Progenitor cell of endocrine pancreas (in vitro differentiated cells): ENCODE data around the gene NBPF14. TPM values are rescaled to one million over a fixed set of nuclear protein-coding genes. Genes with fewer than 3 reads are reported as not detected.
"Not testable (repeated sequence)": the region's sequence is repeated elsewhere in the genome, so short reads cannot be mapped to it uniquely, and the experiment has no call there.

Experiments used
- DNase-seq: peaks from one replicate; pipeline ENCODE4 v3.0.0; 2021; ENCODE audit warnings: low spot score; ENCODE audit not compliant: unreplicated experiment
- H3K27ac Mint-ChIP-seq: 2 replicates; pipeline ENCODE4 v1.8.0; 2021; ENCODE audit warnings: mild to moderate bottlenecking, moderate library complexity, mixed read lengths
- H3K27me3 Mint-ChIP-seq: 2 replicates; pipeline ENCODE4 v1.8.0; 2021; ENCODE audit warnings: mixed read lengths
- H3K36me3 Mint-ChIP-seq: 2 replicates; pipeline ENCODE4 v1.8.0; 2022; ENCODE audit warnings: mixed read lengths; ENCODE audit not compliant: insufficient read depth
- H3K4me1 Mint-ChIP-seq: 2 replicates; pipeline ENCODE4 v1.8.0; 2021; ENCODE audit warnings: low read depth, mixed read lengths
- H3K4me3 Mint-ChIP-seq: 2 replicates; pipeline ENCODE4 v1.8.0; 2021; ENCODE audit warnings: low read depth, mild to moderate bottlenecking, moderate library complexity, mixed read lengths
- H3K9me3 Mint-ChIP-seq: 2 replicates; pipeline ENCODE4 v1.8.0; 2021; ENCODE audit warnings: low read depth, mixed read lengths
- long read RNA-seq: library from polyadenylated mRNA; unstranded; transcript quantifications from one replicate; pipeline ENCODE4 v2.0.0, GENCODE V29; 2020
- total RNA-seq: library from RNA; stranded (reverse); gene quantifications from 2 replicates; pipeline ENCODE4 v1.2.1, GENCODE V29; 2021
- TF ChIP-seq, protein P1 (sequence below): fragments of 200-600 bp; sonication (generic); IDR thresholded peaks from one replicate; pipeline ENCODE4 v1.5.0; 2021; ENCODE audit warnings: antibody characterized with exemption, mild to moderate bottlenecking; ENCODE audit not compliant: unreplicated experiment

The NBPF14 gene
- total RNA-seq = 18.8 and 22.6 TPM in 2 replicates
- long read RNA-seq, partial matches to known transcripts = 18 of 24 reads
- long read RNA-seq, other reads (novel, unspliced or antisense) = 6 of 24 reads

DNA sequence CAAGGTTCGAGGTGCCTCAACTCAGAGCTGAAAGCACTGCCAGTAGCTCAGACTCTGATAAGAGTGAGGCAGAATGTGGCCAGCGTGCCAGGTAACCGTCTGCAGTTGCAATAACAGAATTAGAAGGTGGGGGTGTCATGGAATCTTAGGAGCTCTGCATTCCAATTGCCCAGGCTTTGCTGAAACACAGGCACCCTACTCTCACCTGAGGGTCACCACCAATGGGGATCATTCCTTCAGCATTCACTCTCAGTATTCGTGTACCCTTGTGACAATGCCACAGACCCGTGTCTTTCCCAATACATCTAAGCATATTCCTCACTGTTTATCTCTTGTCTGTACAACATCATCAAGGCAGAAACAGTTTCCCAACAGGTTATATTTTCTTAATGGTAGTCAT, at the start of gene NBPF14:
TSS of gene NBPF14 (minus strand) at position 101 of the 400 bp plus-strand sequence. CDS start 294 bp downstream, outside the sequence.
- not testable (repeated sequence) for H3K27ac Mint-ChIP-seq, H3K4me1 Mint-ChIP-seq, H3K36me3 Mint-ChIP-seq, H3K9me3 Mint-ChIP-seq, DNase-seq, H3K4me3 Mint-ChIP-seq, H3K27me3 Mint-ChIP-seq

GRCh38 chr1:148625451-148625850, 29.6 kb upstream of the NBPF14 start:
- not testable (repeated sequence) for H3K4me3 Mint-ChIP-seq, DNase-seq, H3K27ac Mint-ChIP-seq, H3K27me3 Mint-ChIP-seq, H3K36me3 Mint-ChIP-seq, H3K4me1 Mint-ChIP-seq, H3K9me3 Mint-ChIP-seq

DNA sequence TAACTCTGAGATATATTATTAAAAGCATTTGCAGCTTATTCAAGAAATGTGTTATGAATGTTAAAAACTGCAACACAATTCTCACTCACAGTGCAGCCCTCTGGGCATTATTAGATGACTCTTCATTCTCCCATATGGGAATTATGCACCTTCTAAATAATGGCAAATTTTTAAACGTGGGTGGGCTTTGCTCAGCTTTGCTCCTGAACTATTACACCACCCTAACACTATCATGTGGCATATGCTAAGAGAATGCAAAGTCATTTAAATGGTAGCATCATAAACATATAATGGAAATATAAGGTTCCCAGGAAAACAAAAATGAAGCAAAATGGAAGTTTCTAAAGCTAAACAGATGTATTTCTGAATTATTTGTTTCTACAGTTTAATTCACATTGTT, 22.4 kb upstream of the NBPF14 start:
- not testable (repeated sequence) for H3K9me3 Mint-ChIP-seq, H3K4me3 Mint-ChIP-seq, H3K4me1 Mint-ChIP-seq, DNase-seq, H3K36me3 Mint-ChIP-seq, H3K27ac Mint-ChIP-seq, H3K27me3 Mint-ChIP-seq

GRCh38 chr1:148605266-148605665, 9.5 kb upstream of the NBPF14 start:
- not testable (repeated sequence) for H3K36me3 Mint-ChIP-seq, H3K4me1 Mint-ChIP-seq, H3K4me3 Mint-ChIP-seq, DNase-seq, H3K9me3 Mint-ChIP-seq, H3K27ac Mint-ChIP-seq, H3K27me3 Mint-ChIP-seq

DNA sequence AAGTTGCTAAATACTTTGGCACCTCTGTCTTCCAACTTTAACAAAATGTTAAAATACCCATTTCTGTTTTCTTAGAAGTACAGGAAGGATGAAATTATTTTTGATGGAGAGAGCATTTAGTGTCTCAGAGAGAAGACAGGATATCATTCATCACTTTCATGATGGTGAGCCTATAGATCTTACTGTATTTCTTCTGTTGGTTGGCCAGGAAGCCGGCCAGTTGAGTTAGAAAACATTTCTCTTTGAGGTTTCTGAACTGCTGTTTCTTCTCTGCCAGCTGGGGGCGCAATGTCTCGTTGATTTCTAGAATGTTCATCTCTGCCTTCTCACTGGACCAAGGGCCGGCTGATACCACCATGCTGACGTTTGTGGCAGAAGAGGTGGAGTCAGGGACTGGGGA, 451 bp downstream of the NBPF14 start:
- H3K27ac Mint-ChIP-seq, DNase-seq, H3K36me3 Mint-ChIP-seq: not testable (repeated sequence)

GRCh38 chr1:148591098-148591497, 4.7 kb downstream of the NBPF14 start:
- not testable (repeated sequence) for H3K27me3 Mint-ChIP-seq, H3K36me3 Mint-ChIP-seq, H3K4me3 Mint-ChIP-seq, H3K4me1 Mint-ChIP-seq, H3K9me3 Mint-ChIP-seq, DNase-seq, H3K27ac Mint-ChIP-seq

More for the DNA sequence above, 451 bp downstream of the NBPF14 start:
- not testable (repeated sequence) for H3K27me3 Mint-ChIP-seq, H3K9me3 Mint-ChIP-seq, H3K4me1 Mint-ChIP-seq, H3K4me3 Mint-ChIP-seq

- not testable (repeated sequence) for H3K4me3 Mint-ChIP-seq, H3K9me3 Mint-ChIP-seq, H3K27ac Mint-ChIP-seq, H3K27me3 Mint-ChIP-seq, DNase-seq, H3K4me1 Mint-ChIP-seq, H3K36me3 Mint-ChIP-seq
Measured at GRCh38 chr1:148532158-148532557, 63.7 kb downstream of the NBPF14 start.

GRCh38 chr1:148529101-148529567, 66.7 kb downstream of the NBPF14 start:
- H3K9me3 Mint-ChIP-seq, H3K27me3 Mint-ChIP-seq, H3K4me1 Mint-ChIP-seq, H3K36me3 Mint-ChIP-seq: not testable (repeated sequence)
- Mint-ChIP-seq H3K4me3 (peak overlapping the region; percentile 65), H3K27ac (peak overlapping the region; percentile 77)
- peak; percentile 10 for DNase-seq

- H3K27me3 Mint-ChIP-seq, H3K27ac Mint-ChIP-seq, DNase-seq, H3K36me3 Mint-ChIP-seq, H3K9me3 Mint-ChIP-seq, H3K4me3 Mint-ChIP-seq, H3K4me1 Mint-ChIP-seq: not testable (repeated sequence)
- TF ChIP-seq, protein P1, sequence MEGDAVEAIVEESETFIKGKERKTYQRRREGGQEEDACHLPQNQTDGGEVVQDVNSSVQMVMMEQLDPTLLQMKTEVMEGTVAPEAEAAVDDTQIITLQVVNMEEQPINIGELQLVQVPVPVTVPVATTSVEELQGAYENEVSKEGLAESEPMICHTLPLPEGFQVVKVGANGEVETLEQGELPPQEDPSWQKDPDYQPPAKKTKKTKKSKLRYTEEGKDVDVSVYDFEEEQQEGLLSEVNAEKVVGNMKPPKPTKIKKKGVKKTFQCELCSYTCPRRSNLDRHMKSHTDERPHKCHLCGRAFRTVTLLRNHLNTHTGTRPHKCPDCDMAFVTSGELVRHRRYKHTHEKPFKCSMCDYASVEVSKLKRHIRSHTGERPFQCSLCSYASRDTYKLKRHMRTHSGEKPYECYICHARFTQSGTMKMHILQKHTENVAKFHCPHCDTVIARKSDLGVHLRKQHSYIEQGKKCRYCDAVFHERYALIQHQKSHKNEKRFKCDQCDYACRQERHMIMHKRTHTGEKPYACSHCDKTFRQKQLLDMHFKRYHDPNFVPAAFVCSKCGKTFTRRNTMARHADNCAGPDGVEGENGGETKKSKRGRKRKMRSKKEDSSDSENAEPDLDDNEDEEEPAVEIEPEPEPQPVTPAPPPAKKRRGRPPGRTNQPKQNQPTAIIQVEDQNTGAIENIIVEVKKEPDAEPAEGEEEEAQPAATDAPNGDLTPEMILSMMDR = peak; percentile 35
Measured at GRCh38 chr1:148528591-148528990, 67.2 kb downstream of the NBPF14 start.

DNA sequence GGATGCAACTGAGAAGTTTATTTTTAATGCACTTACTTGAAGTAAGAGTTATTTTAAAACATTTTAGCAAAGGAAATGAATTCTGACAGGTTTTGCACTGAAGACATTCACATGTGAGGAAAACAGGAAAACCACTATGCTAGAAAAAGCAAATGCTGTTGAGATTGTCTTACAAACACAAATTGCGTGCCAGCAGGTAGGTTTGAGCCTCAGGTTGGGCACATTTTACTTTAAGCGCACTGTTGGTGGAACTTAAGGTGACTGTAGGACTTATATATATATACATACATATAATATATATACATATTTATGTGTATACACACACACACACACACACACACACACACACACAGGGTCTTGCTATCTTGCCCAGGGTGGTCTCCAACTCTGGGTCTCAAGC, 69.2 kb downstream of the NBPF14 start:
- H3K9me3 Mint-ChIP-seq, H3K27me3 Mint-ChIP-seq, H3K36me3 Mint-ChIP-seq, H3K4me1 Mint-ChIP-seq, H3K4me3 Mint-ChIP-seq, DNase-seq, H3K27ac Mint-ChIP-seq: not testable (repeated sequence)

- not testable (repeated sequence) for DNase-seq, H3K27me3 Mint-ChIP-seq, H3K36me3 Mint-ChIP-seq, H3K9me3 Mint-ChIP-seq, H3K4me1 Mint-ChIP-seq
- Mint-ChIP-seq H3K4me3 (peak overlapping the region; percentile 78), H3K27ac (peak overlapping the region; percentile 99)
Measured at GRCh38 chr1:148523205-148524144, 72.3 kb downstream of the NBPF14 start.

DNA sequence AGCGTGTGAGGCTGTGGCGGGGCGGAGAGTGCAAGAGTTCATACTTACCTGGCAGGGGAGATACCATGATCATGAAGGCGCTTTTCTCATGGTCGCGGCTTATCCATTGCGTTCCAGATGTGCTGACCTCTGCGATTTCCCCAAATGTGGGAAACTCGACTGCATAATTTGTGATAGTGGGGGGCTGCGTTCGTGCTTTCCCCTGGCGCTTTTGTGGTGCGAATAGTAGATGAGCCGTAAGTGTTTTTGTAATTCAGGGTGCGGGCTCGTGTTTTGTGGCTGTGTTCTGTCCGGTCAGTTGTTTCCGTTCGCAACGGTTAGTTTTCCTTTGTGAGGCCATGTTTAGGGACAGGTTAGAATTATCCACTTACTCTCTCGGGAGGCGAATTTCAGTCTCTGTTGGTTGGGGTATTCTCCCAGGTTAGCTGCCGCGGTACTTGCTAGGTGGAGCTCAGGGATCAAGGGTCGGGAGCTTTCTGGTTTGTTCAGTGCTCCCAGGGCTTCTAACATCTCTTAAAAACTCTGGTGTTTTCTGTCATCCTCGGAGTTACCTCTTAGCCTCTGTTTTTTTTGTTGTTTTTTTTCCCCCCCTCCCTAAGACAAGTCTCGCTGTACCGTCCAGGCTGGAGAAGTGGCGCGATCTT, 73.1 kb downstream of the NBPF14 start:
- H3K36me3 Mint-ChIP-seq, H3K4me1 Mint-ChIP-seq, H3K9me3 Mint-ChIP-seq, H3K27me3 Mint-ChIP-seq: not testable (repeated sequence)
- peak; percentile 62 for DNase-seq
- Mint-ChIP-seq H3K4me3 (peak overlapping the region; percentile 78), H3K27ac (peak overlapping the region; percentile 99)
